Body of pancreas (tissue), 4 donors: ENCODE results near the gene HOXC4.
"Not testable (repeated sequence)": the region's sequence is repeated elsewhere in the genome, so short reads cannot be mapped to it uniquely, and the experiment has no call there.

ENCODE experiments used
- CTCF ChIP-seq, 7 experiments: fragments of 450-650 bp in 4 of 7; fragments of 200-600 bp in 3 of 7; sonication (generic) in 3 of 7; IDR thresholded peaks; one replicate each; pipeline ENCODE4 v1.5.1; 2016 to 2019; ENCODE audit warnings: antibody characterized with exemption in 7 of 7
- POLR2A ChIP-seq, 3 donors: fragments of 450-650 bp; IDR thresholded peaks; one replicate each; pipeline ENCODE4 v1.6.1; 2016; ENCODE audit warnings: antibody characterized with exemption in 3 of 3, mild to moderate bottlenecking in 2 of 3

GRCh38 chr12:54089465-54089864 lies 35.8 kb downstream of the HOXC4 start:
- not testable (repeated sequence) for TF ChIP-seq CTCF, POLR2A (IDR thresholded peaks at IDR 0.05)
